ENCODE data around the gene DCAF4. TPM values are rescaled to one million over a fixed set of nuclear protein-coding genes. Genes with fewer than 3 reads are reported as not detected.

DCAF4 gene
- total RNA-seq, 1 experiment from 2014 or later = 23.4 TPM

DNA sequence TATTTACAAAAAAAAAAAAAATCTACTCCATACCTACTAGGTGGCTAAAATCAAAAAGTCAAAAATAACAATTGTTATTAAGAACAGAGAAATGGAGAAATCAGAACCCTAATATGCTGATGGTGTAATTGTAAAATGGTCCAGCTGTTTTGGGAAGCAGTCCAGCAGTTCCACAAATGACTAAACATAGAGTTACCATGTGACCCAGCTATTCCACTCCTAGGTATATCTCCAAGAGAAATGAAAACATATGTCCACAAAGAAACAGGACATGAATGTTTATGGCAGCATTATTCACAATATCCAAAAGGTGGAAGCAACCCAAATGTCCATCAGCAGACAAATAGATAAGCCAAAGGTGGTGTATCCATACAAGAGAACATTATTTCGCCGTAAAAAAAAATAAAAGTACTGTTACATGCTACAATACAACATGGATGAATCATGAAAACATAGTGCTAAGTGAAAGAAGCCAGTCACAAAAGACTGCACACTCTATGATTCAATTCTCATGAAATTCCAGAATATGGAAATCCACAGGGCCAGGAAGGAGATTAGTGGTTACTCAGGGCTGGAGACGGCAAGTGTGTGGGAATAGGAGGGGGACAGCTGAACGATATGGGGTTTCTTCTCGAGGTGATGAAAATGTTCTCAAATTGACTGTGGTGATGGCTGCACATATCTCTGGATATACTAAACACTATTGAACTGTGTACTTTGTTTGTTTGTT, 23.3 kb upstream of the DCAF4 start:
- BruUV-seq (replicated peaks) = no TSS peak
- no peak for TF ChIP-seq EZH2 (IDR thresholded peaks at IDR 0.05; ENCODE audit: borderline replicate concordance, low read depth, low read length, poor library complexity, severe bottlenecking)
- no peak for TF ChIP-seq CTCF (conservative IDR thresholded peaks at IDR 0.05; ENCODE audit: low read depth, low read length)
- Histone ChIP-seq H3K9me3 (ENCODE audit: low read depth, low read length, poor library complexity, severe bottlenecking) (no peaks in the 10 kb centered on the region), H3K4me1 (ENCODE audit: insufficient read depth, low read length, poor library complexity, severe bottlenecking) (peaks cover 20% of the 10 kb centered on the region), H3K36me3 (ENCODE audit: insufficient read depth, low read length, poor library complexity, severe bottlenecking) (no peaks in the 10 kb centered on the region), H3K27me3 (replicated peaks; ENCODE audit: insufficient read depth, low read depth, low read length, poor library complexity) (no peaks in the 10 kb centered on the region), H3K4me3 (ENCODE audit: low read depth, low read length, poor library complexity, severe bottlenecking) (no peak overlapping the region), H3K27ac (ENCODE audit: low read depth, low read length, poor library complexity, severe bottlenecking) (no peak overlapping the region)
- ChIA-PET CTCF (interaction anchor here (0.6 to 1.8 kb wide), 4 partner anchors 14 to 389 kb away, joined by 4 to 8 read pairs (median 4); no protein-coding TSS in a partner anchor), POLR2A (ENCODE audit: low non-redundant PET) (no interaction called here)
- intact Hi-C loops (cut with micrococcal nuclease; ENCODE audit: unreplicated experiment) = no loop called here
- no peak for DNase-seq (ENCODE audit: low spot score)

GRCh38 chr14:72903716-72904115, 22.5 kb upstream of the DCAF4 start:
- Histone ChIP-seq H3K36me3 (ENCODE audit: insufficient read depth, low read length, poor library complexity, severe bottlenecking) (no peaks in the 10 kb centered on the region), H3K27ac (ENCODE audit: low read depth, low read length, poor library complexity, severe bottlenecking) (no peak overlapping the region), H3K4me1 (ENCODE audit: insufficient read depth, low read length, poor library complexity, severe bottlenecking) (peaks cover 28% of the 10 kb centered on the region), H3K9me3 (ENCODE audit: low read depth, low read length, poor library complexity, severe bottlenecking) (no peaks in the 10 kb centered on the region), H3K4me3 (ENCODE audit: low read depth, low read length, poor library complexity, severe bottlenecking) (no peak overlapping the region), H3K27me3 (replicated peaks; ENCODE audit: insufficient read depth, low read depth, low read length, poor library complexity) (no peaks in the 10 kb centered on the region)
- intact Hi-C loops (cut with micrococcal nuclease; ENCODE audit: unreplicated experiment) = no loop called here
- no TSS peak for BruUV-seq (replicated peaks)
- no peak for TF ChIP-seq EZH2 (IDR thresholded peaks at IDR 0.05; ENCODE audit: borderline replicate concordance, low read depth, low read length, poor library complexity, severe bottlenecking)
- TF ChIP-seq CTCF (conservative IDR thresholded peaks at IDR 0.05; ENCODE audit: low read depth, low read length) = no peak
- no peak for DNase-seq (ENCODE audit: low spot score)
- ChIA-PET CTCF (interaction anchor here (0.7 to 2.2 kb wide), 4 partner anchors 384 to 390 kb away, joined by 4 to 17 read pairs (median 6); no protein-coding TSS in a partner anchor), POLR2A (ENCODE audit: low non-redundant PET) (no interaction called here)

DNA sequence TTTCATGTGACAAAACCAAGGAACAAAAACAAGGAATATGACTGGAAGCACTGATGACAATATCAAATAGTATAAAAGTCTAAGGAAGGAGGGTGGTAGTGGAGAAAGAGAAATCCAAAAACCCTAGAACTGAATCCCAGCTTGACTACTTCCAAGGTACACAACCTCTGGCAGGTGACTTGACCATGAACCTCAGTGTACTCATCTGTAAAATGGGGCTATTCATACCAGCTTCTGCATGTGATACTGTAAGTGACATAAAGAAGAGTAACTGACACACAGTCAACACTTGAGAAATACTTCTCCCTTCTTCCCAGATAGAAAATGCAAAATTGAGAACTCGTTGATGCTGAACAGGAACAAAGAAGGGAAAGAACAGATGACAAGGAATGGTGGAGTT, 22.0 kb upstream of the DCAF4 start:
- BruUV-seq (replicated peaks) = no TSS peak
- Histone ChIP-seq H3K27ac (ENCODE audit: low read depth, low read length, poor library complexity, severe bottlenecking) (no peak overlapping the region), H3K4me1 (ENCODE audit: insufficient read depth, low read length, poor library complexity, severe bottlenecking) (peaks cover 33% of the 10 kb centered on the region), H3K27me3 (replicated peaks; ENCODE audit: insufficient read depth, low read depth, low read length, poor library complexity) (no peaks in the 10 kb centered on the region), H3K36me3 (ENCODE audit: insufficient read depth, low read length, poor library complexity, severe bottlenecking) (no peaks in the 10 kb centered on the region), H3K4me3 (ENCODE audit: low read depth, low read length, poor library complexity, severe bottlenecking) (no peak overlapping the region), H3K9me3 (ENCODE audit: low read depth, low read length, poor library complexity, severe bottlenecking) (no peaks in the 10 kb centered on the region)
- ChIA-PET CTCF (interaction anchor here (1.4 to 2.2 kb wide), 4 partner anchors 10 to 391 kb away, joined by 5 to 17 read pairs (median 12); partner anchors contain the start of gene DPF3), POLR2A (ENCODE audit: low non-redundant PET) (no interaction called here)
- intact Hi-C loops (cut with micrococcal nuclease; ENCODE audit: unreplicated experiment) = no loop called here
- DNase-seq (ENCODE audit: low spot score) = no peak
- TF ChIP-seq CTCF (conservative IDR thresholded peaks at IDR 0.05; ENCODE audit: low read depth, low read length) = no peak
- no peak for TF ChIP-seq EZH2 (IDR thresholded peaks at IDR 0.05; ENCODE audit: borderline replicate concordance, low read depth, low read length, poor library complexity, severe bottlenecking)
